Smooth muscle cell (in vitro differentiated cells): ENCODE results near the gene ZNF543. TPM values are rescaled to one million over a fixed set of nuclear protein-coding genes. Genes with fewer than 3 reads are reported as not detected.
A peak's percentile ranks its signal among the peaks of the same experiment; 100 is the strongest.

Source experiments
- DNase-seq: peaks from one replicate; lab custom pipeline; 2025; ENCODE audit not compliant: unreplicated experiment; lab: John Stamatoyannopoulos, UW
- H2AFZ ChIP-seq: fragments of 200-600 bp; sonication (generic); 2 replicates; pipeline ENCODE4 v1.6.0; 2016; ENCODE audit warnings: antibody characterized with exemption, low read depth, mild to moderate bottlenecking
- H3F3A ChIP-seq: fragments of 200-600 bp; sonication (generic); 2 replicates; pipeline ENCODE4 v1.6.0; 2017; ENCODE audit warnings: antibody characterized with exemption, low read depth
- H3K27ac ChIP-seq: fragments of 200-600 bp; sonication (generic); 2 replicates; pipeline ENCODE4 v1.5.1; 2016; ENCODE audit warnings: low read depth, mild to moderate bottlenecking
- H3K27me3 ChIP-seq: fragments of 200-600 bp; sonication (generic); 2 replicates; pipeline ENCODE4 v1.6.1; 2016; ENCODE audit warnings: low read depth, mild to moderate bottlenecking
- H3K36me3 ChIP-seq: fragments of 200-600 bp; sonication (generic); 2 replicates; pipeline ENCODE4 v1.5.1; 2016; ENCODE audit warnings: low read depth
- H3K4me1 ChIP-seq: fragments of 200-600 bp; sonication (generic); 2 replicates; pipeline ENCODE4 v1.5.1; 2016; ENCODE audit warnings: low read depth
- H3K4me2 ChIP-seq: fragments of 200-600 bp; sonication (generic); 2 replicates; pipeline ENCODE4 v1.6.0; 2016; ENCODE audit warnings: mild to moderate bottlenecking
- H3K4me3 ChIP-seq: fragments of 200-600 bp; sonication (generic); 2 replicates; pipeline ENCODE4 v1.5.1; 2016; ENCODE audit warnings: mild to moderate bottlenecking
- H3K79me2 ChIP-seq: fragments of 200-600 bp; sonication (generic); 2 replicates; pipeline ENCODE4 v1.6.0; 2016; ENCODE audit warnings: low read depth, mild to moderate bottlenecking
- H3K9ac ChIP-seq: fragments of 200-600 bp; sonication (generic); 2 replicates; pipeline ENCODE4 v1.6.0; 2016; ENCODE audit warnings: low read depth
- H3K9me3 ChIP-seq: fragments of 200-600 bp; sonication (generic); replicated peaks from 2 replicates; pipeline ENCODE4 v1.5.1; 2016; ENCODE audit warnings: low read depth
- H4K20me1 ChIP-seq: fragments of 200-600 bp; sonication (generic); 2 replicates; pipeline ENCODE4 v1.6.0; 2016; ENCODE audit warnings: low read depth
- CTCF ChIP-seq: fragments of 200-600 bp; sonication (generic); IDR thresholded peaks from 2 replicates; pipeline ENCODE4 v1.5.1; 2017; ENCODE audit warnings: borderline replicate concordance, mild to moderate bottlenecking, antibody characterized with exemption; ENCODE audit not compliant: insufficient read depth, poor library complexity, severe bottlenecking
- WGBS: methylation state at CpG from one replicate; pipeline ENCODE4 v1.1.7; 2016; ENCODE audit warnings: low lambda C conversion rate; 5-methylcytosine and 5-hydroxymethylcytosine counted together
- polyA plus RNA-seq: library from polyadenylated mRNA; unstranded; fragments of >200 nt; fragmentation: Nextera tagmentation; extraction: Ambion mirVana; gene quantifications from 2 replicates; pipeline ENCODE4 v1.2.1, GENCODE V29; 2016
- total RNA-seq: library from RNA; depleted of rRNA; stranded (reverse); fragments of >200 nt; gene quantifications from 2 replicates; pipeline ENCODE4 v1.2.3, GENCODE V29; 2014

The ZNF543 gene
- total RNA-seq (5.1 and 7.5 TPM in 2 replicates), polyA plus RNA-seq (1.1 and 1.4 TPM in 2 replicates)

- H3K9me3 ChIP-seq: no peaks in the 10 kb centered on the region
- H3K79me2 ChIP-seq: peaks cover 26% of the 10 kb centered on the region
- peak within 1 kb of the TSS; percentile 80 for H3K27ac ChIP-seq
- 2% methylated on average over 71 of the region's 71 CpGs for WGBS
- H3K36me3 ChIP-seq: peaks cover 6% of the 10 kb centered on the region
- no peaks in the 10 kb centered on the region for H4K20me1 ChIP-seq
- peak within 1 kb of the TSS; percentile 99 for H3K4me2 ChIP-seq
- H3K9ac ChIP-seq: peak within 1 kb of the TSS; percentile 96
- H3K4me1 ChIP-seq: peaks cover 13% of the 10 kb centered on the region
- no peak for TF ChIP-seq CTCF
- H3K4me3 ChIP-seq: peak within 1 kb of the TSS; percentile 94
- peak; percentile 82 for DNase-seq
- H3F3A ChIP-seq: no peaks in the 10 kb centered on the region
- peaks cover 23% of the 10 kb centered on the region for H3K27me3 ChIP-seq
- peak within 1 kb of the TSS; percentile 88 for H2AFZ ChIP-seq
Observed at GRCh38 chr19:57320180-57321084, at the start of gene ZNF543. ZNF543 (plus strand) TSS chr19:57320472; CDS start chr19:57320854, 382 bp downstream.

GRCh38 chr19:57271280-57271679 lies 49.0 kb upstream of the ZNF543 start:
- Histone ChIP-seq H3K27me3 (no peaks in the 10 kb centered on the region), H3K9me3 (no peaks in the 10 kb centered on the region), H3K27ac (no peak overlapping the region), H4K20me1 (no peaks in the 10 kb centered on the region), H2AFZ (no peak overlapping the region), H3F3A (no peaks in the 10 kb centered on the region), H3K4me2 (no peak overlapping the region), H3K79me2 (no peaks in the 10 kb centered on the region), H3K4me1 (no peaks in the 10 kb centered on the region), H3K9ac (no peak overlapping the region), H3K36me3 (no peaks in the 10 kb centered on the region), H3K4me3 (no peak overlapping the region)
- WGBS: over 99% methylated on average over 8 of the region's 8 CpGs
- TF ChIP-seq CTCF: no peak
- no peak for DNase-seq

- Histone ChIP-seq H3K27me3 (no peaks in the 10 kb centered on the region), H3K36me3 (no peaks in the 10 kb centered on the region), H3K79me2 (no peaks in the 10 kb centered on the region), H4K20me1 (no peaks in the 10 kb centered on the region), H3K4me1 (peaks cover 2% of the 10 kb centered on the region), H3K4me3 (no peak overlapping the region), H3K27ac (no peak overlapping the region), H3K9me3 (no peaks in the 10 kb centered on the region), H2AFZ (no peak overlapping the region), H3K9ac (no peak overlapping the region), H3K4me2 (no peak overlapping the region), H3F3A (no peaks in the 10 kb centered on the region)
- TF ChIP-seq CTCF: no peak
- 77% methylated on average over 1 of the region's 1 CpG for WGBS
- no peak for DNase-seq
Observed at GRCh38 chr19:57273014-57273413, 47.3 kb upstream of the ZNF543 start.
